MM.1S (cell line): ENCODE data around the gene TNFRSF9.

Source experiments
- DNase-seq: peaks from one replicate; pipeline ENCODE4 v3.0.0-alpha.2; 2015
- H2AFZ ChIP-seq: fragments of 300-600 bp; sonication (generic); 2 replicates; pipeline ENCODE4 v1.6.0; 2016; ENCODE audit warnings: antibody characterized with exemption, low read length
- H3F3A ChIP-seq: fragments of 300-600 bp; sonication (generic); 2 replicates; pipeline ENCODE4 v1.6.1; 2016; ENCODE audit warnings: mild to moderate bottlenecking, antibody characterized with exemption, low read length, moderate library complexity, mixed read lengths; ENCODE audit not compliant: insufficient read depth
- H3K27ac ChIP-seq: fragments of 300-600 bp; sonication (generic); 2 replicates; pipeline ENCODE4 v1.5.1; 2016; ENCODE audit warnings: mild to moderate bottlenecking, low read length
- H3K27me3 ChIP-seq: fragments of 300-600 bp; sonication (generic); replicated peaks from 2 replicates; pipeline ENCODE4 v1.6.0; 2016; ENCODE audit warnings: low read length; ENCODE audit not compliant: insufficient read depth
- H3K36me3 ChIP-seq: fragments of 300-600 bp; sonication (generic); replicated peaks from 2 replicates; pipeline ENCODE4 v1.6.1; 2016; ENCODE audit warnings: mild to moderate bottlenecking, low read length, mixed read lengths; ENCODE audit not compliant: insufficient read depth
- H3K4me1 ChIP-seq: fragments of 300-600 bp; sonication (generic); 2 replicates; pipeline ENCODE4 v1.6.1; 2016; ENCODE audit warnings: low read length, mixed read lengths
- H3K4me2 ChIP-seq: fragments of 300-600 bp; sonication (generic); 2 replicates; pipeline ENCODE4 v1.6.0; 2016; ENCODE audit warnings: low read depth, low read length
- H3K4me3 ChIP-seq: fragments of 300-600 bp; sonication (generic); 2 replicates; pipeline ENCODE4 v1.5.1; 2016; ENCODE audit warnings: low read length, mixed read lengths
- H3K79me2 ChIP-seq: fragments of 300-600 bp; sonication (generic); 2 replicates; pipeline ENCODE4 v1.6.1; 2016; ENCODE audit warnings: mixed run types, low read length, mixed read lengths
- H3K9ac ChIP-seq: fragments of 300-600 bp; sonication (generic); 2 replicates; pipeline ENCODE4 v1.6.1; 2016; ENCODE audit warnings: low read length, mixed read lengths
- H3K9me2 ChIP-seq: fragments of 300-600 bp; sonication (generic); replicated peaks from 2 replicates; pipeline ENCODE4 v1.6.1; 2016; ENCODE audit warnings: mild to moderate bottlenecking, low read length, mixed read lengths; ENCODE audit not compliant: insufficient read depth
- H3K9me3 ChIP-seq: fragments of 300-600 bp; sonication (generic); replicated peaks from 2 replicates; pipeline ENCODE4 v1.6.1; 2016; ENCODE audit warnings: mild to moderate bottlenecking, low read length, mixed read lengths; ENCODE audit not compliant: insufficient read depth
- H4K20me1 ChIP-seq: fragments of 300-600 bp; sonication (generic); 2 replicates; pipeline ENCODE4 v1.6.1; 2016; ENCODE audit warnings: mild to moderate bottlenecking, low read length, moderate library complexity, mixed read lengths; ENCODE audit not compliant: insufficient read depth
- EZH2 ChIP-seq: fragments of 300-600 bp; sonication (generic); optimal IDR thresholded peaks from 2 replicates; pipeline ENCODE3; 2017; ENCODE audit warnings: low read depth, mild to moderate bottlenecking, antibody characterized with exemption, low read length, mixed read lengths
- EZH2phosphoT487 ChIP-seq: fragments of 300-600 bp; sonication (generic); IDR thresholded peaks from 2 replicates; pipeline ENCODE4 v1.6.1; 2018; ENCODE audit warnings: antibody characterized with exemption, low read length
- TF ChIP-seq, protein P1 (sequence below): fragments of 300-600 bp; sonication (generic); IDR thresholded peaks from 2 replicates; pipeline ENCODE4 v1.5.1; 2016; ENCODE audit warnings: antibody characterized with exemption, low read length, mixed read lengths

Gene TNFRSF9

DNA sequence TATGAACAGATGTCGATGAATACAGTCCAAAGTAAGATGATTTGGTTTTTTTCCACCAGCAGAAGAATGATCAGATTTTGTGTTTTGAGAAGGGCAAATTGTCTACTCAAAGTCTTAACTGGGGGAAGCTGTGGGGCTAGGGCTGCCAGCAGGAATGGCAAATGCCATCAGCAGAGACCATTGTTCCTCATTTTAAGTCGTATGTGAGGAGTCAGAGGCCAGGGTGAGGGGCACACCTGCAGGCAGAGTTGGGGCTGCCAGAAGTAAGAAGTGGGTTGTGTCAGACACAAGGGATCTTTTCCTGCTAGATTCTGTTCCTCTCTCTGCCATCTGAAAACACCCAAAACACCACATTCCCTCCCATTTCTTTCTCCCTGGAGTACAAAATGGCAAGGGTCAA lies 29.6 kb upstream of the TNFRSF9 start:
- DNase-seq = no peak
- TF ChIP-seq, protein P1, sequence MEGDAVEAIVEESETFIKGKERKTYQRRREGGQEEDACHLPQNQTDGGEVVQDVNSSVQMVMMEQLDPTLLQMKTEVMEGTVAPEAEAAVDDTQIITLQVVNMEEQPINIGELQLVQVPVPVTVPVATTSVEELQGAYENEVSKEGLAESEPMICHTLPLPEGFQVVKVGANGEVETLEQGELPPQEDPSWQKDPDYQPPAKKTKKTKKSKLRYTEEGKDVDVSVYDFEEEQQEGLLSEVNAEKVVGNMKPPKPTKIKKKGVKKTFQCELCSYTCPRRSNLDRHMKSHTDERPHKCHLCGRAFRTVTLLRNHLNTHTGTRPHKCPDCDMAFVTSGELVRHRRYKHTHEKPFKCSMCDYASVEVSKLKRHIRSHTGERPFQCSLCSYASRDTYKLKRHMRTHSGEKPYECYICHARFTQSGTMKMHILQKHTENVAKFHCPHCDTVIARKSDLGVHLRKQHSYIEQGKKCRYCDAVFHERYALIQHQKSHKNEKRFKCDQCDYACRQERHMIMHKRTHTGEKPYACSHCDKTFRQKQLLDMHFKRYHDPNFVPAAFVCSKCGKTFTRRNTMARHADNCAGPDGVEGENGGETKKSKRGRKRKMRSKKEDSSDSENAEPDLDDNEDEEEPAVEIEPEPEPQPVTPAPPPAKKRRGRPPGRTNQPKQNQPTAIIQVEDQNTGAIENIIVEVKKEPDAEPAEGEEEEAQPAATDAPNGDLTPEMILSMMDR = no peak
- no peak for TF ChIP-seq EZH2
- TF ChIP-seq EZH2phosphoT487 = no peak
- H3F3A ChIP-seq = no peaks in the 10 kb centered on the region
- no peak overlapping the region for H3K4me2 ChIP-seq
- H2AFZ ChIP-seq = no peak overlapping the region
- H3K36me3 ChIP-seq = 0 out of 2 replicates have a peak, but pooled peaks cover 10% of the 10 kb centered on the region
- H3K27ac ChIP-seq = no peak overlapping the region
- no peak overlapping the region for H3K9ac ChIP-seq
- H3K9me2 ChIP-seq = no peaks in the 10 kb centered on the region
- no peaks in the 10 kb centered on the region for H3K4me1 ChIP-seq
- H4K20me1 ChIP-seq = no peaks in the 10 kb centered on the region
- peaks cover 17% of the 10 kb centered on the region for H3K79me2 ChIP-seq
- H3K9me3 ChIP-seq = no peaks in the 10 kb centered on the region
- no peak overlapping the region for H3K4me3 ChIP-seq
- H3K27me3 ChIP-seq = no peaks in the 10 kb centered on the region

DNA sequence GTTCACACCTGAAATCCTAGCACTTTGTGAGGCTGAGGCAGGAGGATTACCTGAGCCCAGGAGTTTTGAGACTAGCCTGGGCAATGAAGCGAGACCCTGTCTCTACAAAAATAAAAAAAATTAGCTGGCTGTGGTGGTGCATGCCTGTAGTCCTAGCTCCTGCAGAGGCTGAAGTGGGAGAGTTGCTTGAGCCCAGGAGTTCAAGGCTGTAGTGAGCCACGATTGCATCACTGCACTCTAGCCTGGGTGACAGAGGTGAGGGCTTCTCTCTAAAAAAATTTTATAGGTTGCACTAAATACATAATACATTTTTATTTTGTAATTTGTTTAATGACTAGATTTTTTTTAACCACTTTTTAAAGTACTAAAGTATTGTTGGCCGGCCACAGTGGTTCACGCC lies 27.0 kb upstream of the TNFRSF9 start:
- Histone ChIP-seq H3K27ac (no peak overlapping the region), H3K27me3 (no peaks in the 10 kb centered on the region), H3F3A (no peaks in the 10 kb centered on the region), H3K9me3 (no peaks in the 10 kb centered on the region), H2AFZ (no peak overlapping the region), H3K4me3 (no peak overlapping the region), H3K4me1 (peaks cover 5% of the 10 kb centered on the region; the same call in 1 of the 2 replicates), H3K9me2 (no peaks in the 10 kb centered on the region), H3K4me2 (no peak overlapping the region), H4K20me1 (no peaks in the 10 kb centered on the region), H3K79me2 (peaks cover 39% of the 10 kb centered on the region), H3K9ac (no peak overlapping the region), H3K36me3 (peaks cover 18% of the 10 kb centered on the region; the same call in 1 of the 2 replicates)
- DNase-seq = no peak
- TF ChIP-seq EZH2 (no peak), EZH2phosphoT487 (no peak)
- TF ChIP-seq, protein P1 = no peak

DNA sequence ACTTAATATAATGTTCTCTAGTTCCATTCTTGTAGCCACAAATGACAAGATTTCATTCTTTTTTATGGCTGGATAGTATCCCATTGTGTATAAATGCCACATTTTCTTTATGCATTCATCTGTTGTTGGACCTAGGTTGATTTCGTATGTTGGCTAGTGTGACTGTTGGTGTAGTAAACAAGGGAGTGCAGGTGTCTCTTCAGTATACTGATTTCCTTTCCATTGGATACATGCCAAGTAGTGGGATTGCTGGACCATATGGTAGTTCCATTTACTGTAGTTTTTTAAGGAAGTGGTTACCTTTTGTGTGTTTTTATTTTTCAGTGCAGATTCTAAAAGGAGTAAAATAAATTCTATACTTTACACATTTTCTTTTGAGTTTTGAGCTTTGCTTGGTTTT lies 26.6 kb upstream of the TNFRSF9 start:
- H3K4me3 ChIP-seq = no peak overlapping the region

More for the DNA sequence above, 26.6 kb upstream of the TNFRSF9 start:
- no peak for DNase-seq
- Histone ChIP-seq H3K27me3 (no peaks in the 10 kb centered on the region), H2AFZ (no peak overlapping the region), H3K4me2 (no peak overlapping the region), H3K4me1 (peaks cover 5% of the 10 kb centered on the region; the same call in 1 of the 2 replicates), H3K9ac (no peak overlapping the region), H3K79me2 (peaks cover 44% of the 10 kb centered on the region), H3F3A (no peaks in the 10 kb centered on the region), H3K27ac (no peak overlapping the region), H3K36me3 (peaks cover 16% of the 10 kb centered on the region; the same call in 1 of the 2 replicates), H3K9me2 (no peaks in the 10 kb centered on the region), H4K20me1 (no peaks in the 10 kb centered on the region), H3K9me3 (no peaks in the 10 kb centered on the region)
- TF ChIP-seq, protein P1 = no peak
- TF ChIP-seq EZH2 (no peak), EZH2phosphoT487 (no peak)
